ENCODE measurements around the gene SCAF4. TPM values are rescaled to one million over a fixed set of nuclear protein-coding genes. Genes with fewer than 3 reads are reported as not detected.
A peak's percentile ranks its signal among the peaks of the same experiment; 100 is the strongest.

Gene SCAF4
- polyA plus RNA-seq, 1 of the 3 experiments (the other 2 are of a cell fraction): 8.5 TPM

DNA sequence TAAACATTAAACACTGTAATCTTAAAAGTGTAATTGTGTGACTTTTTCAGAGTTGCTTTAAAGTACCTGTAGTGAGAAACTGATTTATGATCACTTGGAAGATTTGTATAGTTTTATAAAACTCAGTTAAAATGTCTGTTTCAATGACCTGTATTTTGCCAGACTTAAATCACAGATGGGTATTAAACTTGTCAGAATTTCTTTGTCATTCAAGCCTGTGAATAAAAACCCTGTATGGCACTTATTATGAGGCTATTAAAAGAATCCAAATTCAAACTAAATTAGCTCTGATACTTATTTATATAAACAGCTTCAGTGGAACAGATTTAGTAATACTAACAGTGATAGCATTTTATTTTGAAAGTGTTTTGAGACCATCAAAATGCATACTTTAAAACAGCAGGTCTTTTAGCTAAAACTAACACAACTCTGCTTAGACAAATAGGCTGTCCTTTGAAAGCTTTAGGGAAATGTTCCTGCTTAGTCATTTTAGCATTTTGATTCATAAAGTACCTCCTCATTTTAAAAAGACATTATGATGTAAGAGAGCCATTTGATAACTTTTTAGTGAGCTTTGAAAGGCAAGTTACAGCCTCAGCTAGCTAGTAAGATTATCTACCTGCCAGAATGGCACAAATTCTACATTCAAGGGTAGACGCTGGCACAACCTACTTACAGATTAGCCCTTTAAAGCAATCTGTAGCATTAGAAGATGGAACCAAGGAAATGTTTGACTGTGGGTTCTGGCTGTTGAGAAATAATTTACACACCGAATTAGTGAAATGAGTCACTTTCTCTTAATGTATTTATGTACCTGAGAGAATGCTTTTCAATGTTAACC, 63.0 kb downstream of the SCAF4 start:
- CTCF ChIA-PET: interaction anchor here (0.6 to 0.7 kb wide), 2 partner anchors 177 to 972 kb away, joined by 3 read pairs; no protein-coding TSS in a partner anchor

DNA sequence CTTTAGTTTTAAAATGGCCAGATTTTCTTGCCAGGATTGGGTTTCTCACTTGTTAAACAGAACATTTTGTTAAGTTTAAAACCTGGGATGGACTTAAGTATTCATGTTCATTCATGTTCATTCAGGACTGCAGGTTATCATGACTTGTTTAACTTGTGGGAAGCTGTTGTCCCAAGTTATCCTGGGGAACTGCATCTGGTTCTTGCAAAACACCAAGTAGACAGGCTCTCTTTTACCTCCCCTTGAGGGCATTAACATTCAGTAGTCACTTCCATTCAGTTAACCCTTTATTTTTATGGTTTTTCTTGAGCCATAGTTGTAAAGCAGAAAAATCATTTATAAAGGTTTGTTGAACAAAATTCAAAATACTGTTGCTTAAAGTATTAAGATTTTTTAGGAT, 64.3 kb downstream of the SCAF4 start:
- DNase-seq: no peak
- H3K9ac ChIP-seq: no peak overlapping the region

More for the DNA sequence above, 63.0 kb downstream of the SCAF4 start:
- Histone ChIP-seq H3K4me3 (ENCODE audit: low read depth in 2 of 2, low read length in 1 of 2) (no peak overlapping the region), H2AFZ (ENCODE audit: low read depth) (no peak overlapping the region), H3K79me2 (ENCODE audit: insufficient read depth) (peaks cover 36% of the 10 kb centered on the region), H3K27ac (ENCODE audit: low read depth in 2 of 2, low read length in 1 of 2) (peak overlapping the region in 1 of 2 experiments; percentile 26; a peak in 1 of 4 replicates), H3K9ac (no peak overlapping the region), H3K9me2 (no peaks in the 10 kb centered on the region), H3K36me3 (replicated peaks in 1 of 2; ENCODE audit: control insufficient read depth in 1 of 2, insufficient read depth in 2 of 2, low read length in 1 of 2) (peaks cover 58 to 67% of the 10 kb centered on the region in 2 experiments), H3F3A (replicated peaks; ENCODE audit: insufficient read depth) (peaks cover 33% of the 10 kb centered on the region), H3K4me2 (no peak overlapping the region), H4K20me1 (ENCODE audit: insufficient read depth) (peaks cover 27% of the 10 kb centered on the region; the same call in 1 of the 2 replicates), H3K4me1 (ENCODE audit: control insufficient read depth in 1 of 2, insufficient read depth in 2 of 2, low read depth in 1 of 2, low read length in 1 of 2) (peaks cover 0 to 3% of the 10 kb centered on the region in 2 experiments; a peak in 2 of 4 replicates), H3K9me3 (no peaks in the 10 kb centered on the region), H3K27me3 (ENCODE audit: insufficient read depth) (no peaks in the 10 kb centered on the region)
- DNase-seq: no peak
- POLR2A ChIA-PET: interaction anchor here (0.6 kb wide), 1 partner anchor 55 kb away, joined by 3 read pairs; no protein-coding TSS in a partner anchor
- TF ChIP-seq, protein P1, sequence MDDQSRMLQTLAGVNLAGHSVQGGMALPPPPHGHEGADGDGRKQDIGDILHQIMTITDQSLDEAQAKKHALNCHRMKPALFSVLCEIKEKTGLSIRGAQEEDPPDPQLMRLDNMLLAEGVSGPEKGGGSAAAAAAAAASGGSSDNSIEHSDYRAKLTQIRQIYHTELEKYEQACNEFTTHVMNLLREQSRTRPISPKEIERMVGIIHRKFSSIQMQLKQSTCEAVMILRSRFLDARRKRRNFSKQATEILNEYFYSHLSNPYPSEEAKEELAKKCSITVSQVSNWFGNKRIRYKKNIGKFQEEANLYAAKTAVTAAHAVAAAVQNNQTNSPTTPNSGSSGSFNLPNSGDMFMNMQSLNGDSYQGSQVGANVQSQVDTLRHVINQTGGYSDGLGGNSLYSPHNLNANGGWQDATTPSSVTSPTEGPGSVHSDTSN (IDR thresholded peaks at IDR 0.05): no peak
- TF ChIP-seq GABPA (IDR thresholded peaks at IDR 0.05; ENCODE audit: low read depth): no peak
- TF ChIP-seq TAF1 (IDR thresholded peaks at IDR 0.05; ENCODE audit: borderline replicate concordance, low read depth, low read length): no peak
- TF ChIP-seq, protein P2, sequence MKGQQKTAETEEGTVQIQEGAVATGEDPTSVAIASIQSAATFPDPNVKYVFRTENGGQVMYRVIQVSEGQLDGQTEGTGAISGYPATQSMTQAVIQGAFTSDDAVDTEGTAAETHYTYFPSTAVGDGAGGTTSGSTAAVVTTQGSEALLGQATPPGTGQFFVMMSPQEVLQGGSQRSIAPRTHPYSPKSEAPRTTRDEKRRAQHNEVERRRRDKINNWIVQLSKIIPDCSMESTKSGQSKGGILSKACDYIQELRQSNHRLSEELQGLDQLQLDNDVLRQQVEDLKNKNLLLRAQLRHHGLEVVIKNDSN (IDR thresholded peaks at IDR 0.05; ENCODE audit: borderline replicate concordance, low read depth): no peak
- no peak for TF ChIP-seq CHD2 (IDR thresholded peaks at IDR 0.05; ENCODE audit: low read length, partially characterized antibody)
- TF ChIP-seq GATA2 (CRISPR knock-in tag; IDR thresholded peaks at IDR 0.05): no peak
- 91% methylated on average over 2 of the region's 2 CpGs for WGBS (ENCODE audit: low lambda C conversion rate)

More for the DNA sequence above, 64.3 kb downstream of the SCAF4 start:
- H3K4me2 ChIP-seq: no peak overlapping the region
- no peaks in the 10 kb centered on the region for H3K27me3 ChIP-seq (ENCODE audit: insufficient read depth)
- H3K79me2 ChIP-seq (ENCODE audit: insufficient read depth): peaks cover 48% of the 10 kb centered on the region
- TF ChIP-seq POLR2AphosphoS5 (IDR thresholded peaks at IDR 0.05; ENCODE audit: low read depth, low read length) (no peak), MXI1 (IDR thresholded peaks at IDR 0.05; ENCODE audit: low read depth, low read length) (no peak), ELF1 (IDR thresholded peaks at IDR 0.05) (no peak), SIN3A (IDR thresholded peaks at IDR 0.05; ENCODE audit: borderline replicate concordance, low read depth, low read length) (no peak), RAD21 (IDR thresholded peaks at IDR 0.05; ENCODE audit: low read length) (no peak), EZH2phosphoT487 (IDR thresholded peaks at IDR 0.05; ENCODE audit: borderline replicate concordance, low read depth) (no peak), MEF2A (IDR thresholded peaks at IDR 0.05; ENCODE audit: borderline replicate concordance, low read depth) (no peak), CHD2 (IDR thresholded peaks at IDR 0.05; ENCODE audit: low read length, partially characterized antibody) (no peak), GABPA (IDR thresholded peaks at IDR 0.05; ENCODE audit: low read depth) (no peak)
- TF ChIP-seq, protein P3, sequence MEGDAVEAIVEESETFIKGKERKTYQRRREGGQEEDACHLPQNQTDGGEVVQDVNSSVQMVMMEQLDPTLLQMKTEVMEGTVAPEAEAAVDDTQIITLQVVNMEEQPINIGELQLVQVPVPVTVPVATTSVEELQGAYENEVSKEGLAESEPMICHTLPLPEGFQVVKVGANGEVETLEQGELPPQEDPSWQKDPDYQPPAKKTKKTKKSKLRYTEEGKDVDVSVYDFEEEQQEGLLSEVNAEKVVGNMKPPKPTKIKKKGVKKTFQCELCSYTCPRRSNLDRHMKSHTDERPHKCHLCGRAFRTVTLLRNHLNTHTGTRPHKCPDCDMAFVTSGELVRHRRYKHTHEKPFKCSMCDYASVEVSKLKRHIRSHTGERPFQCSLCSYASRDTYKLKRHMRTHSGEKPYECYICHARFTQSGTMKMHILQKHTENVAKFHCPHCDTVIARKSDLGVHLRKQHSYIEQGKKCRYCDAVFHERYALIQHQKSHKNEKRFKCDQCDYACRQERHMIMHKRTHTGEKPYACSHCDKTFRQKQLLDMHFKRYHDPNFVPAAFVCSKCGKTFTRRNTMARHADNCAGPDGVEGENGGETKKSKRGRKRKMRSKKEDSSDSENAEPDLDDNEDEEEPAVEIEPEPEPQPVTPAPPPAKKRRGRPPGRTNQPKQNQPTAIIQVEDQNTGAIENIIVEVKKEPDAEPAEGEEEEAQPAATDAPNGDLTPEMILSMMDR (IDR thresholded peaks at IDR 0.05): no peak
- H3F3A ChIP-seq (replicated peaks; ENCODE audit: insufficient read depth): peaks cover 25% of the 10 kb centered on the region
- POLR2A ChIA-PET: no interaction called here
- H3K9me2 ChIP-seq: no peaks in the 10 kb centered on the region
- H3K36me3 ChIP-seq (replicated peaks in 1 of 2; ENCODE audit: control insufficient read depth in 1 of 2, insufficient read depth in 2 of 2, low read length in 1 of 2): peaks cover 55 to 61% of the 10 kb centered on the region in 2 experiments
- H2AFZ ChIP-seq (ENCODE audit: low read depth): no peak overlapping the region
- peaks cover 39% of the 10 kb centered on the region; the same call in 1 of the 2 replicates for H4K20me1 ChIP-seq (ENCODE audit: insufficient read depth)
- no peak overlapping the region for H3K4me3 ChIP-seq (ENCODE audit: low read depth in 2 of 2, low read length in 1 of 2)
- no peaks in the 10 kb centered on the region for H3K9me3 ChIP-seq
- peaks cover 0 to 3% of the 10 kb centered on the region in 2 experiments; a peak in 2 of 4 replicates for H3K4me1 ChIP-seq (ENCODE audit: control insufficient read depth in 1 of 2, insufficient read depth in 2 of 2, low read depth in 1 of 2, low read length in 1 of 2)
- no peak overlapping the region for H3K27ac ChIP-seq (ENCODE audit: low read depth in 2 of 2, low read length in 1 of 2)
- CTCF ChIA-PET: no interaction called here

All from SK-N-SH (cell line).